Epithelial cell of proximal tubule (primary cell): ENCODE data around the gene PCARE. TPM values are rescaled to one million over a fixed set of nuclear protein-coding genes. Genes with fewer than 3 reads are reported as not detected.
"Not testable (repeated sequence)": the region's sequence is repeated elsewhere in the genome, so short reads cannot be mapped to it uniquely, and the experiment has no call there.

Experiments
- DNase-seq: peaks from one replicate; pipeline ENCODE4 v3.0.0-alpha.2; 2011; ENCODE audit warnings: low read depth
- H3K4me3 ChIP-seq: 2 replicates; pipeline ENCODE4 v1.5.1; 2011; ENCODE audit warnings: low read depth, mild to moderate bottlenecking, low read length
- total RNA-seq: library from RNA; depleted of rRNA; stranded (reverse); fragments of >200 nt; gene quantifications from 2 replicates; pipeline ENCODE4 v1.2.3, GENCODE V29; 2015
- TF ChIP-seq, protein P1 (sequence below): conservative IDR thresholded peaks from 2 replicates; pipeline ENCODE4 v1.5.1; 2012; ENCODE audit warnings: low read depth, mild to moderate bottlenecking, low read length

The PCARE gene
- total RNA-seq, 1 donor from 2014 or later: not detected

GRCh38 chr2:29097569-29097968 is 23.2 kb upstream of the PCARE start:
- TF ChIP-seq, protein P1, sequence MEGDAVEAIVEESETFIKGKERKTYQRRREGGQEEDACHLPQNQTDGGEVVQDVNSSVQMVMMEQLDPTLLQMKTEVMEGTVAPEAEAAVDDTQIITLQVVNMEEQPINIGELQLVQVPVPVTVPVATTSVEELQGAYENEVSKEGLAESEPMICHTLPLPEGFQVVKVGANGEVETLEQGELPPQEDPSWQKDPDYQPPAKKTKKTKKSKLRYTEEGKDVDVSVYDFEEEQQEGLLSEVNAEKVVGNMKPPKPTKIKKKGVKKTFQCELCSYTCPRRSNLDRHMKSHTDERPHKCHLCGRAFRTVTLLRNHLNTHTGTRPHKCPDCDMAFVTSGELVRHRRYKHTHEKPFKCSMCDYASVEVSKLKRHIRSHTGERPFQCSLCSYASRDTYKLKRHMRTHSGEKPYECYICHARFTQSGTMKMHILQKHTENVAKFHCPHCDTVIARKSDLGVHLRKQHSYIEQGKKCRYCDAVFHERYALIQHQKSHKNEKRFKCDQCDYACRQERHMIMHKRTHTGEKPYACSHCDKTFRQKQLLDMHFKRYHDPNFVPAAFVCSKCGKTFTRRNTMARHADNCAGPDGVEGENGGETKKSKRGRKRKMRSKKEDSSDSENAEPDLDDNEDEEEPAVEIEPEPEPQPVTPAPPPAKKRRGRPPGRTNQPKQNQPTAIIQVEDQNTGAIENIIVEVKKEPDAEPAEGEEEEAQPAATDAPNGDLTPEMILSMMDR: no peak
- H3K4me3 ChIP-seq: no peak overlapping the region
- DNase-seq: no peak

- no peak for DNase-seq
- TF ChIP-seq, protein P1: no peak
- no peak overlapping the region for H3K4me3 ChIP-seq
These were observed 22.6 kb upstream of the PCARE start for GRCh38 chr2:29096969-29097368.

DNA sequence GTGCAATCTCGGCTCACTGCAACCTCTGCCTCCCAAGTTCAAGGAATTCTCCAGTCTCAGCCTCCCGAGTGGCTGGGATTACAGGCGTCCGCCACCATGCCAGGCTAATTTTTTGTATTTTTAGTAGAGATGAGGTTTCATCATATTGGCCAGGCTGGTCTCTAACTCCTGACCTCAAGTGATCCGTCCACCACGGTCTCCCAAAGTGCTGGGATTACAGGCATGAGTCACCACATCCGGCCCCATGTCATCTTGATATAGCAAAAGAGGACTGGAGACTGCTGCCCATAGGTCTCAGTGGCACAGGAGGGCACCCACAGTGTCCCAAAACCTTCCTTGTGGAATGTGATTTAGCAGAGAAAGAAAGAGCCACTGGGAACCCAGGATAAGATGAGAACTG is 16.0 kb upstream of the PCARE start:
- H3K4me3 ChIP-seq, DNase-seq: not testable (repeated sequence)

- no peak overlapping the region for H3K4me3 ChIP-seq
- TF ChIP-seq, protein P1: no peak
These were observed 10.2 kb upstream of the PCARE start for GRCh38 chr2:29084554-29084953.

GRCh38 chr2:29082804-29083495 is 8.6 kb upstream of the PCARE start:
- no peak for DNase-seq
- H3K4me3 ChIP-seq: no peak overlapping the region
- TF ChIP-seq, protein P1: no peak

More at GRCh38 chr2:29084554-29084953, 10.2 kb upstream of the PCARE start:
- no peak for DNase-seq

DNA sequence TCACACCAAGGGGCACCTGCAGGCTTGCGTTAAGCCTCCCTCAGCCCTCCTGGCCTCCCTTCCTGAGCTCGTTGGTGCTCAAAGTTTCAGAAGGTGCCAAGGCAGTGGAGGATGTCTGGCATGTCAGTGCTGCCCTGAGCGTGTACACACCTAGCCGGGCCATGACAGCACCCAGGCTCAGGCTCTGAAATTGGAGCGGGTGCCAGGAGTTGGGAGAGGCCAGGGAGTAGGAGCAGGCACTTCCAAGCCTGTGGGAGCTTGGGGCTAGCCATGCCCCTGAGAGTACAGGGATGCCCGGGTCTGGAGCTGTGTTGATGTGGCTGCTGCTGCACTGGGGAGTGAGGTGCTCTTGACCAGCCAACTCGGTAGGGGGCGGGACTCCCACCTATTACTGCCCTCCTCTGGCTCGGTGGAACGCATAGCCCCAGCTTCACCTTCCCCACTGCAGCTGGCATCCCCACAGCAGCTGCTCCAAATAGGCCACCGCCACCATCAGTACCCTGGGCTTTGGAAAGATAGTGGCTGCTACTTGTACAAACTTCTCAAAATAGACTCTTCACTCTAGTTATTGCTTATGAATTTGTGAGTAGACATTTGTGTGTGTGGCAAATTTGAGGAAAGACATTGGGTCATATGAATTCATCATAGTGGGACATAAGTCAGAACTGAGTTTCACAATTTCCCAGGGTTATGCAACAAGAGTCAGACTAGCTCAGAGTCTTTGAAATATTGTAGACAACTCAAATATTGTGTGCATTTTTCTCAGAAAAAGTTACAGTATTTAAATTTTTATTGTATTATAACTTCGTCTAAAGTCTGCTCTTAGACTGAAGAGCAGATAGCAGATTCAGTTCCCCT is 6.8 kb upstream of the PCARE start:
- no peak overlapping the region for H3K4me3 ChIP-seq
- DNase-seq: no peak

GRCh38 chr2:29079887-29080286 is 5.6 kb upstream of the PCARE start:
- no peak overlapping the region for H3K4me3 ChIP-seq
- no peak for DNase-seq
- TF ChIP-seq, protein P1: no peak

More for the DNA sequence above, 6.8 kb upstream of the PCARE start:
- TF ChIP-seq, protein P1: no peak
